ENCODE data around the gene IP6K3. TPM values are rescaled to one million over a fixed set of nuclear protein-coding genes. Genes with fewer than 3 reads are reported as not detected.

Gene IP6K3
- total RNA-seq, 4 donors from 2014 or later = 0.51 to 0.83 TPM; not detected in 2

- Histone ChIP-seq H3K9me3 (no peaks in the 10 kb centered on the region), H3K4me1 (peaks cover 53% of the 10 kb centered on the region), H3K27me3 (no peaks in the 10 kb centered on the region), H3K27ac (no peak overlapping the region), H3K36me3 (peaks cover 93% of the 10 kb centered on the region), H3K4me3 (no peak overlapping the region)
- 94% methylated on average over 5 of the region's 10 CpGs for WGBS
- no peak for DNase-seq (ENCODE audit: low spot score in 2 of 2)
- TF ChIP-seq EP300 (IDR thresholded peaks at IDR 0.05) (no peak), POLR2AphosphoS5 (IDR thresholded peaks at IDR 0.05) (no peak), POLR2A (IDR thresholded peaks at IDR 0.05) (no peak), CTCF (IDR thresholded peaks at IDR 0.05) (no peak)
These were observed 53.9 kb downstream of the IP6K3 start for GRCh38 chr6:33692760-33693158.

- H3K36me3 ChIP-seq = peaks cover 93% of the 10 kb centered on the region
- no peak overlapping the region for H3K27ac ChIP-seq
These were observed 54.5 kb downstream of the IP6K3 start for GRCh38 chr6:33692078-33692759.

GRCh38 chr6:33691456-33692077 is 55.1 kb downstream of the IP6K3 start:
- Histone ChIP-seq H3K27me3 (no peaks in the 10 kb centered on the region), H3K4me3 (no peak overlapping the region), H3K36me3 (peaks cover 95% of the 10 kb centered on the region), H3K4me1 (peaks cover 41% of the 10 kb centered on the region), H3K9me3 (no peaks in the 10 kb centered on the region), H3K27ac (no peak overlapping the region)
- TF ChIP-seq CTCF (IDR thresholded peaks at IDR 0.05) = no peak
- no peak for DNase-seq (ENCODE audit: low spot score in 2 of 2)
- WGBS = 90% methylated on average over 14 of the region's 15 CpGs

More at GRCh38 chr6:33692078-33692759, 54.5 kb downstream of the IP6K3 start:
- peaks cover 48% of the 10 kb centered on the region for H3K4me1 ChIP-seq
- DNase-seq (ENCODE audit: low spot score in 2 of 2) = no peak
- H3K4me3 ChIP-seq = no peak overlapping the region
- WGBS = 89% methylated on average over 11 of the region's 12 CpGs
- no peaks in the 10 kb centered on the region for H3K9me3 ChIP-seq
- no peaks in the 10 kb centered on the region for H3K27me3 ChIP-seq
- TF ChIP-seq CTCF (IDR thresholded peaks at IDR 0.05) (no peak), POLR2AphosphoS5 (IDR thresholded peaks at IDR 0.05) (no peak), EP300 (IDR thresholded peaks at IDR 0.05) (no peak)

GRCh38 chr6:33690766-33691165 is 55.9 kb downstream of the IP6K3 start:
- WGBS = 91% methylated on average over 12 of the region's 13 CpGs
- H3K4me1 ChIP-seq = peaks cover 33% of the 10 kb centered on the region
- no peak for DNase-seq (ENCODE audit: low spot score in 2 of 2)
- peaks cover 97% of the 10 kb centered on the region for H3K36me3 ChIP-seq
- no peaks in the 10 kb centered on the region for H3K9me3 ChIP-seq
- no peak overlapping the region for H3K27ac ChIP-seq
- H3K4me3 ChIP-seq = no peak overlapping the region
- TF ChIP-seq CTCF (IDR thresholded peaks at IDR 0.05) = no peak
- TF ChIP-seq POLR2A (IDR thresholded peaks at IDR 0.05) = no peak
- TF ChIP-seq EP300 (IDR thresholded peaks at IDR 0.05) = no peak
- H3K27me3 ChIP-seq = no peaks in the 10 kb centered on the region

- peaks cover 24% of the 10 kb centered on the region for H3K4me1 ChIP-seq
- 87% methylated on average over 9 of the region's 10 CpGs for WGBS
- DNase-seq (ENCODE audit: low spot score in 2 of 2) = no peak
- H3K36me3 ChIP-seq = peaks cover 97% of the 10 kb centered on the region
- TF ChIP-seq EP300 (IDR thresholded peaks at IDR 0.05) (no peak), CTCF (IDR thresholded peaks at IDR 0.05) (no peak), POLR2AphosphoS5 (IDR thresholded peaks at IDR 0.05) (no peak), POLR2A (IDR thresholded peaks at IDR 0.05) (no peak)
- no peaks in the 10 kb centered on the region for H3K27me3 ChIP-seq
- H3K27ac ChIP-seq = no peak overlapping the region
- no peak overlapping the region for H3K4me3 ChIP-seq
- H3K9me3 ChIP-seq = no peaks in the 10 kb centered on the region
These were observed 56.8 kb downstream of the IP6K3 start for GRCh38 chr6:33689879-33690278.
